HEK293 (cell line): ENCODE data around the gene CFAP45.

ENCODE experiments used
- CTCF ChIP-seq: fragments of 450-650 bp; formaldehyde crosslinking; IDR thresholded peaks from 2 replicates; pipeline ENCODE4 v1.5.1; 2016; ENCODE audit warnings: missing biosample characterization, missing genetic modification characterization
- ZNF302 ChIP-seq: fragments of 450-650 bp; formaldehyde crosslinking; IDR thresholded peaks from 2 replicates; pipeline ENCODE4 v1.5.1; 2016; ENCODE audit warnings: missing biosample characterization, missing genetic modification characterization, low read depth

GRCh38 chr1:159911326-159912070 is 11.5 kb upstream of the CFAP45 start:
- TF ChIP-seq CTCF (tag by site-specific recombination) = no peak
- no peak for TF ChIP-seq ZNF302
